ENCODE data around the gene EGFL7.
"Not testable (repeated sequence)": the region's sequence is repeated elsewhere in the genome, so short reads cannot be mapped to it uniquely, and the experiment has no call there.

The EGFL7 gene

DNA sequence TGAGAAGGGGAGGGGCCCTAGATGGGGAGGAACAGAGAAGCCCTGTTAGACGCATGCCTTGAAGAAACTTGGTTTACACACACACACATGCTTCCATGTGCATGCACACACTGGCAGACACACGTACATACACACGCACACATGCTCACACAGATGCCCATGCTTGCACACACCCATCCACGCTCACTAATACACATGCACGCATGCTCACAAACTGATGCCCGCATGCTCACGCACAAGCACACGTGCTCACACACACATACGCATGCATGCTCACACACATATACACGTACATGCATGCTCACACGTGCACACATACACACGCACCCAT is 32.1 kb upstream of the EGFL7 start:
- H3K27ac ChIP-seq = no peak overlapping the region
- TF ChIP-seq ZFX (IDR thresholded peaks at IDR 0.05; ENCODE audit: borderline replicate concordance) = no peak
- TF ChIP-seq, protein P1, sequence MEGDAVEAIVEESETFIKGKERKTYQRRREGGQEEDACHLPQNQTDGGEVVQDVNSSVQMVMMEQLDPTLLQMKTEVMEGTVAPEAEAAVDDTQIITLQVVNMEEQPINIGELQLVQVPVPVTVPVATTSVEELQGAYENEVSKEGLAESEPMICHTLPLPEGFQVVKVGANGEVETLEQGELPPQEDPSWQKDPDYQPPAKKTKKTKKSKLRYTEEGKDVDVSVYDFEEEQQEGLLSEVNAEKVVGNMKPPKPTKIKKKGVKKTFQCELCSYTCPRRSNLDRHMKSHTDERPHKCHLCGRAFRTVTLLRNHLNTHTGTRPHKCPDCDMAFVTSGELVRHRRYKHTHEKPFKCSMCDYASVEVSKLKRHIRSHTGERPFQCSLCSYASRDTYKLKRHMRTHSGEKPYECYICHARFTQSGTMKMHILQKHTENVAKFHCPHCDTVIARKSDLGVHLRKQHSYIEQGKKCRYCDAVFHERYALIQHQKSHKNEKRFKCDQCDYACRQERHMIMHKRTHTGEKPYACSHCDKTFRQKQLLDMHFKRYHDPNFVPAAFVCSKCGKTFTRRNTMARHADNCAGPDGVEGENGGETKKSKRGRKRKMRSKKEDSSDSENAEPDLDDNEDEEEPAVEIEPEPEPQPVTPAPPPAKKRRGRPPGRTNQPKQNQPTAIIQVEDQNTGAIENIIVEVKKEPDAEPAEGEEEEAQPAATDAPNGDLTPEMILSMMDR (IDR thresholded peaks at IDR 0.05) = no peak

GRCh38 chr9:136631038-136632000 is 31.4 kb upstream of the EGFL7 start:
- no peak for TF ChIP-seq ZFX (IDR thresholded peaks at IDR 0.05; ENCODE audit: borderline replicate concordance)
- TF ChIP-seq, protein P1 (IDR thresholded peaks at IDR 0.05) = peak; percentile 85
- H3K27ac ChIP-seq = no peak overlapping the region

DNA sequence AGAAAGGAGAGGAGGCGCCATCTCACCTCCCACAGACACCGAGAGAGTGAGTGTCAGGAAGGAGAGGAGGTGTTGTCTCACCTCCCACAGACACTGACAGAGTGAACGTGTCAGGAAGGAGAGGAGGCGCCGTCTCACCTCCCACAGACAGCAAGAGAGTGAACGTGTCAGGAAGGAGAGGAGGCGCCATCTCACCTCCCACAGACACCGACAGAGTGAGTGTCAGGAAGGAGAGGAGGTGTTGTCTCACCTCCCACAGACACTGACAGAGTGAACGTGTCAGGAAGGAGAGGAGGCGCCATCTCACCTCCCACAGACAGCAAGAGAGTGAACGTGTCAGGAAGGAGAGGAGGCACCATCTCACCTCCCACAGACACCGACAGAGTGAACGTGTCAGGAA is 30.6 kb upstream of the EGFL7 start:
- not testable (repeated sequence) for H3K27ac ChIP-seq

- not testable (repeated sequence) for H3K27ac ChIP-seq
These were observed 30.1 kb upstream of the EGFL7 start for GRCh38 chr9:136632491-136633106.

DNA sequence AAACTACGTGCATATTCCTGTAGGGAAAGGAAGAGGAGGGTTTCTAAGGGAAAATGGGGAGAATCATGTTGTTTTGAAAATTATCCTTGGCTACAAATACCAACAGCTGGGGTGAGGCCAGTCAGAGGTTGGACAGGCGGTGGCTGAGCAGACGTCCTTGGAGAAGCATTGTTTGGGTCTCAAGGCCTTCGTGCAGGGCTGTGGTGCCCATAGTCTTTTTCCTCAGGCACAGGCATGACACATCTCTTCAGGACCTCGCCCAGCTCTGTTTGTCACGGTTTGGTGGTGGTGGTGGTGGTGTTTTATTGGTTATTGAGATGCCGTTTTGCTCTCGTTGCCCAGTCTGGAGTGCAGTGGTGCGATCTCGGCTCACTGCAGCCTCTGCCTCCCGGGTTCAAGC is 27.8 kb upstream of the EGFL7 start:
- TF ChIP-seq, protein P1 (IDR thresholded peaks at IDR 0.05) = no peak
- no peak for TF ChIP-seq ZFX (IDR thresholded peaks at IDR 0.05; ENCODE audit: borderline replicate concordance)
- H3K27ac ChIP-seq = no peak overlapping the region

DNA sequence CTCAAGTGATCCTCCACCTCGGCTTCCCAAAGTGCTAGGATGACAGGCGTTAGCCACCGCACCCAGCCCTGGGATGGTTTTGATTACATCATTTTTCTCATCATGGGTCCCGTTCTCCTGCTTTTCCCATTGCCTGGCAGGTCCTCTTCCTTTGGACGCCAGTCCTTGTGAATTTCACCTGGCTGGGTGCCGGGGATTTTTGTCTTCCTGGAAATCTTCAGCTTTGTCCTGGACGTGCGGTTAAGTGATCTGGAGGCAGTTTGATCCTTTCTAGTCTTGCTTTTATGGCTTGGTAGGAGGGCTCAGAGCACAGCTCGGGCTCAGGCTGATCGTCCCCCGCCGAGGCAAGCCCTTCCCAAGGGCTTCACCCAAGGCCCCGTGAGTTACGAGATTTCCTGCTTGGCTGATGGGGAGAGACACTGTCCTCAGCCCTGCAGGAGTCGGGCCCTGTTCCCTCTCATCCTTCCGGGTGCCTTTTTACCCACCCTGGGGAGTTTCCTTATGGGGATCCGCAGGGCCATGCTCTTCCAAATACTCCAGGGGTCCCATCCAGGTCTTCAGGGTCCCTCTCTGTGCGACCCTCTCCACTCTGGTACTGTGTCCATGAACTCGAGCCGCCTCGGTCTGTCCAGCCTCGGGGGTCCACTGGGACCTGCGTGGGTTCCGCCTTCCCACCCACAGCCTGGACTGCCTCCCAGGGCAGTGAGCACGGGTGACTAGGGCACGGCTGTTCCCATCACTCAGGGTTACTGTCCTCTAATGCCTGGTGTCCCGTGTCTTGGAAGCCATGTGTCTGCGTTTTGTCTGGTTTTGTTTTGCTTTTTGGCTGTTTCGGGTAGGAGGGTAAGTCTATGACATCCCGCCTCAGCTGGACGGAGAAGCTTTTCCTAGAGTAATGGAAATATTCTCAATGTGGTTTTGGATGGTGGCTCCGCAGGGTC is 22.3 kb upstream of the EGFL7 start:
- H3K27ac ChIP-seq = no peak overlapping the region

DNA sequence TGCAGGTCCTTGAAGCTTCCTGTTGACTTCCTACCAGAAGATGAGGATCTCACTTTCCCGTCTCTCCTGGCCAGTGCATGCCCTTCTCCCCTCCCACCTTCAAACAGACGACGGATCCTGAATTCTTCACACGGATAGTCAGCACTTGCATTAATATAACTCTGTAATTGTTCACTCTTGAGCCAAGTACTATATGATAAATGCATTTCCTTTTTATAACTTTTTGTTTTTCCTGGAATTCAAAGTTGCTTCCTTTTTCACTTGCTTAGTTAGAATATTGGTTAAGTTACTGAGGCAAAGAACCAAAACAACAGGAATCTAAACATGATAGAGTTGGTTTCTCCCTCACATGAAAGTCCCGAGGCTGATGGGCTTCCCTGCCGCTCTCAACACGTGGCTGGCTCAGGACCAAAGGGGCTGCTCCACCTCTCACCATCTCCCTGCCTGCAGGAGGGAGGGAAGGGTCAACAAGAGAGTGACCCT is 20.2 kb upstream of the EGFL7 start:
- TF ChIP-seq, protein P1 (IDR thresholded peaks at IDR 0.05) = no peak
- no peak for TF ChIP-seq ZFX (IDR thresholded peaks at IDR 0.05; ENCODE audit: borderline replicate concordance)
- H3K27ac ChIP-seq = no peak overlapping the region

More for the DNA sequence above, 22.3 kb upstream of the EGFL7 start:
- no peak for TF ChIP-seq ZFX (IDR thresholded peaks at IDR 0.05; ENCODE audit: borderline replicate concordance)

GRCh38 chr9:136643596-136644342 is 18.9 kb upstream of the EGFL7 start:
- H3K27ac ChIP-seq = no peak overlapping the region
- no peak for TF ChIP-seq ZFX (IDR thresholded peaks at IDR 0.05; ENCODE audit: borderline replicate concordance)
- TF ChIP-seq, protein P1 (IDR thresholded peaks at IDR 0.05) = no peak

All from 22Rv1 (cell line).